ENCODE results near the gene COLGALT1.

Gene COLGALT1

GRCh38 chr19:17598953-17599352, 43.5 kb downstream of the COLGALT1 start:
- no peak for DNase-seq (ENCODE audit: extremely low read depth, low read depth)

GRCh38 chr19:17599780-17600179, 44.3 kb downstream of the COLGALT1 start:
- no peak for DNase-seq (ENCODE audit: extremely low read depth, low read depth)
- TF ChIP-seq CTCF (IDR thresholded peaks at IDR 0.05; ENCODE audit: low read depth, low read length, missing control alignments), result no peak
- no peak overlapping the region for H3K4me3 ChIP-seq (replicated peaks; ENCODE audit: low read depth, low read length)

More at GRCh38 chr19:17598953-17599352, 43.5 kb downstream of the COLGALT1 start:
- no peak for TF ChIP-seq CTCF (IDR thresholded peaks at IDR 0.05; ENCODE audit: low read depth, low read length, missing control alignments)
- no peak overlapping the region for H3K4me3 ChIP-seq (replicated peaks; ENCODE audit: low read depth, low read length)

GRCh38 chr19:17601683-17602082, 46.2 kb downstream of the COLGALT1 start:
- no peak for DNase-seq (ENCODE audit: extremely low read depth, low read depth)
- H3K4me3 ChIP-seq (replicated peaks; ENCODE audit: low read depth, low read length), result no peak overlapping the region
- no peak for TF ChIP-seq CTCF (IDR thresholded peaks at IDR 0.05; ENCODE audit: low read depth, low read length, missing control alignments)

GRCh38 chr19:17602217-17602616, 46.8 kb downstream of the COLGALT1 start:
- TF ChIP-seq CTCF (IDR thresholded peaks at IDR 0.05; ENCODE audit: low read depth, low read length, missing control alignments), result no peak
- H3K4me3 ChIP-seq (replicated peaks; ENCODE audit: low read depth, low read length), result no peak overlapping the region
- no peak for DNase-seq (ENCODE audit: extremely low read depth, low read depth)

- no peak for TF ChIP-seq CTCF (IDR thresholded peaks at IDR 0.05; ENCODE audit: low read depth, low read length, missing control alignments)
- DNase-seq (ENCODE audit: extremely low read depth, low read depth), result no peak
- H3K4me3 ChIP-seq (replicated peaks; ENCODE audit: low read depth, low read length), result no peak overlapping the region
These were observed 47.5 kb downstream of the COLGALT1 start for GRCh38 chr19:17602872-17603510.

GRCh38 chr19:17604372-17605025, 49.0 kb downstream of the COLGALT1 start:
- DNase-seq (ENCODE audit: extremely low read depth, low read depth), result no peak
- no peak overlapping the region for H3K4me3 ChIP-seq (replicated peaks; ENCODE audit: low read depth, low read length)
- no peak for TF ChIP-seq CTCF (IDR thresholded peaks at IDR 0.05; ENCODE audit: low read depth, low read length, missing control alignments)
